ENCODE data around the gene RSPH6A.
"Not testable (repeated sequence)": the region's sequence is repeated elsewhere in the genome, so short reads cannot be mapped to it uniquely, and the experiment has no call there.

Gene RSPH6A

DNA sequence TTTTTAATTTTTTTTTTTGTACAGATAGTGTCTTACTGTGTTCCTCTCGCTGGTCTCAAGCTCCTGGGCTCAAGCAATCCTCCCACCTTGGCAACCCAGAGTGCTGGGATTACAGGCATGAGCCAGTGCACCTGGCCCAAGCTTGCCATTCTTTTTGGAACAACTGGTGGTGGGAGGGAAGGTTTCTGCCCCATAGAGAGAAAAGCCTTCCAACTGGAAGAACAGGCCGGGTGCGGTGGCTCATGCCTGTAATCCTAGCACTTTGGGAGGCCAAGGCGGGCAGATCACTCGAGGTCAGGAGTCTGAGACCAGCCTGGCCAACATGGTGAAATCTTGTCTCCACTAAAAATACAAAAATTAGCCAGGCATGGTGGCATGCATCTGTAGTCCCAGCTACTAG, 15.6 kb downstream of the RSPH6A start:
- DNase-seq: not testable (repeated sequence)

- no peak for DNase-seq
These were observed 16.1 kb downstream of the RSPH6A start for GRCh38 chr19:45798995-45799517.

GRCh38 chr19:45794627-45795026, 20.5 kb downstream of the RSPH6A start:
- no peak for DNase-seq

GRCh38 chr19:45793876-45794275, 21.2 kb downstream of the RSPH6A start:
- no peak for DNase-seq

GRCh38 chr19:45793178-45793564, 21.9 kb downstream of the RSPH6A start:
- no peak for DNase-seq

- DNase-seq: no peak
These were observed 22.5 kb downstream of the RSPH6A start, which contains the start of gene DMWD for GRCh38 chr19:45792470-45793177. DMWD (minus strand) TSS chr19:45792845; CDS start chr19:45792756, 89 bp downstream.

DNA sequence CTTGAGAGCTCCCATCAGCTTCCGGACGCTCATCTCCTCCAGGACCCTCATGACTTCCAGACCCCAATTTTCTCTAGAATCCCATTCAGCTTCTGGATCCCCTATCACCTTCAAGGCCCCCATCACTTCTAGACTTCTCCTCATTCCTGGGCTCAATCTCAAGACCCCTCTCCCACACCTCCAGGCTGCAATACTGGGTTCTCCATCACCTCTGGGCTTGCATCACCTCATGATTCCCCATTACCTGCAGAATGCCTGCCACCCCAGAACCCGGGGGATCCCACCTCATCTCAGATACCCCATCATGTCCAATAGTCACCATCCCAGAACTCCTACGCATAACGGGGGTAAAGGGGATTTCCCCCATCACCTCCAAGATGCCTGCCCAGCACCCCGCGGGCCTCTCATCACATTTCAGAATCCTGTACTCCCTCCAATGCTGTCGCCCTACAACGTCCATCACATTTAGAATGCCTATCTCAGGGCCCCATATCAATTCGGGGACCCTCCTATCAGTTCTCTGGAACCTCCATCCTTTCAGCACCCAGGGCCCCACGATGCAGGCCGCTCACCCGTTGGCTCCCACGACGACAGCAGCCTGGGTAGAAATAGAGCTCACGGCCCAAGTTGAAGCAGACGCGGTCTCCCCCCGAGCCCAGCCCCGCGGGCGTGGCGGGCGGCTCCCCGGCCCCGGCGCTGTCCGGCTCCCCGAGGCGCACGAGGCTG, 23.2 kb downstream of the RSPH6A start:
- no peak for DNase-seq

- DNase-seq: no peak
These were observed 24.2 kb downstream of the RSPH6A start for GRCh38 chr19:45790942-45791341.

DNA sequence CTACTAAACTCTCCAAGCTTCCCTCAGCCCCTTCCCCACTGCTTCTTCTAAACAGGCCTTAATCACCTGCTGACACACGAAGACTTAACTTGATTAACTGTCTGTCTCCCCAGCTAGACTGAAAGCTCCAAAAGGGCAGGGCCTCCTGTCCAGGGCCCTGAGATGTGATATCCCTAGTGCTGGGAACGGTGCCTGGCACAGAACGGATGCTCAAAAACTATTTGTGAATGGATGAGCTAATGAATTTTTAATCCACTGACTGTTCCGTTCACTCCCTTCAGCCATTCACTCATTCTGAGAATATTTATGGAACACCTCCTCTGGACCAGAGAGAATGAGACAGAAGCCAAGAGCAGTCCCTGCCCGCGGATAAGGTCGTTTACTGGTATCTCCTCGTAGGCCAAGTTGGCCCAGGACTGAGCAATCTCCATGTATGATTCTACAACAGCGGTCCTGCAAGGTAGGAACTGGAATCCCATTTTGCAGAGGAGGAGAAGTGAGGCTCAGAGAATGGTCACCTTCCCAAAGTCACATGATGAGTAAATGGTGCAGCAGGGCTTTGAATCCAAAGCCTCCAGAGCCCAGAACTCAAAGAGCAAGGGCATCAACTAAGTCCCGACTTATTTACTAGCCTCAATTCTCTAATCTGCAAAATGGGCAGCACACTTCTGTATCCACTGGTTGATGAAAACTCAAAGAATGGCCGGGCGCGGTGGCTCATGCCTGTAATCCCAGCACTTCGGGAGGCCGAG, 25.9 kb downstream of the RSPH6A start:
- DNase-seq: no peak

DNA sequence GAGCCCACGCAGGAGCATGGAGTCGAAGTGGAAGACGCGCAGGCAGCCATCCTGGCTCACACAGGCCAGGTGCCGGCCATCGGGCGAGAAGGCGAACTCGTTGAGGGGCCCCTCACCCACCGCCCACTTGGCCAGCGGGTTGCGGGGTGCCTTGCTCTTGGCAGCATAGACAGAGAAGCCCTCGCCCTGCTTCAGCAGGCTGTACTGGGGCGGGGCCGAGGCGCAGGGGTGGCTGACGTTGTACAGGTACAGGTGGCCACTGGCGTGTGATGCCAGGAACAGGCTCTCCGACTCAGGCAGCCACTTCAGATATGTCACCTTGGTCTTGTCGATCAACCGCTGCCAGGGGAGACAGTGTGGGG, 28.6 kb downstream of the RSPH6A start:
- DNase-seq: no peak

DNA sequence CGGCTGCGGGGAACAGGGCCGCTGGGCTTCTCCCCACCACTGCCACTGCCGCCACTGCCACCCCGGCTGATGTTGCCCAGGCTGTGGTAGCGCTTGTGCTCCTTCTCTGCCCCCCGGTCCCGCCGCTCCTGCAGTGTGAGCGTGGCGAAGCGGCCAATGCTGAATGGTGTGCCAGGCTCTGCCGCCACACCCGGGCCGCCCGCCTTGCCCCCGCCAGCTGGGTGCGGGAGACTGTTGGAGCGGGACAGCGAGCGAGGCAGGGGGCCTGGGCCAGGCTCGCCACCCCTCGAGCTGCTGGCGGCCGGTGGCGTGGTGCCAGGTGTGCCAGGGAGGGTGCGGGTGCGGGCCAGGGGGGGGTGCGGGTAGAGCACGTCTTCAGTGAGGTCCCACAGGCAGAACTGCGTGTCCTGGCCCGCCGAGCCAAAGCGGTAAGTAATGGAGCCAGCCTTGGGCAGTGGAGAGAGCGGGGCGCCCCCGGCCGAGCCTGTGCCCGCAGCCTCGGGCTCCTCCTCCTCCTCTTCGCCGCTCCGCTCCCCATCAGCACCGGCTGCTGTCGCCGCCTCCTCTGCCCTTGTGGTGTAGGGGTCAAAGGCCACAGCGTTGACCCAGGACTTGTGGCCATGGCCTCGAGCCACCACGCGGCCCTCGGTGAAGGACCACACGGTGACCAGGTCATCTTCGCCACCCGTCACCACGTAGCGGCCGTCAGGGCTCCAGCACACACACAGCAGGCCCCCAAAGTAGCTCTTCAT, 29.2 kb downstream of the RSPH6A start:
- no peak for DNase-seq

- DNase-seq: no peak
These were observed 30.0 kb downstream of the RSPH6A start for GRCh38 chr19:45785097-45785496.

DNA sequence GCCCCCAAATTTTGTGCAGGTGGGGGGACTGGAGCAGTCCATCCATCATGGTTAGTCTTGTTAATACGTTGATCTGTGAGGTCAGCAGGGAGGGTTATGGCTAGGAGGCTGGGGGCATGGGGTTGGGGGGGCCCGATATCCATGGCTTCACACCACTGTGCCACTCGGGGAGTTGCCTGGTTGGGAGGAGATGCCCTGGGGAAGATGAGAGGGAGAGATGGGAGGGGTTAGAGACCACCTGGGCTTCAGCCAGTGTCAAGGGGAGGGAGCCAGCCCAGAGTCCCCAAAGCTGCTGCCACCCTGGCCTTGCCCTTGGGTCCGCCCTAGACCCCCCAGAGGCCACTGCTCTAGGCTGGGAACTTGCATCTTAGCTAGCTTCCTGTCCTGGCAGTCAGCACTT, 31.0 kb downstream of the RSPH6A start:
- no peak for DNase-seq

GRCh38 chr19:45782820-45783785, 32.0 kb downstream of the RSPH6A start:
- DNase-seq: no peak

GRCh38 chr19:45782162-45782691, 32.9 kb downstream of the RSPH6A start, which contains the start of gene DMPK:
DMPK (minus strand) TSS chr19:45782490; CDS start chr19:45782352, 138 bp downstream.
- no peak for DNase-seq

GRCh38 chr19:45781214-45782161, 33.6 kb downstream of the RSPH6A start:
- no peak for DNase-seq

DNA sequence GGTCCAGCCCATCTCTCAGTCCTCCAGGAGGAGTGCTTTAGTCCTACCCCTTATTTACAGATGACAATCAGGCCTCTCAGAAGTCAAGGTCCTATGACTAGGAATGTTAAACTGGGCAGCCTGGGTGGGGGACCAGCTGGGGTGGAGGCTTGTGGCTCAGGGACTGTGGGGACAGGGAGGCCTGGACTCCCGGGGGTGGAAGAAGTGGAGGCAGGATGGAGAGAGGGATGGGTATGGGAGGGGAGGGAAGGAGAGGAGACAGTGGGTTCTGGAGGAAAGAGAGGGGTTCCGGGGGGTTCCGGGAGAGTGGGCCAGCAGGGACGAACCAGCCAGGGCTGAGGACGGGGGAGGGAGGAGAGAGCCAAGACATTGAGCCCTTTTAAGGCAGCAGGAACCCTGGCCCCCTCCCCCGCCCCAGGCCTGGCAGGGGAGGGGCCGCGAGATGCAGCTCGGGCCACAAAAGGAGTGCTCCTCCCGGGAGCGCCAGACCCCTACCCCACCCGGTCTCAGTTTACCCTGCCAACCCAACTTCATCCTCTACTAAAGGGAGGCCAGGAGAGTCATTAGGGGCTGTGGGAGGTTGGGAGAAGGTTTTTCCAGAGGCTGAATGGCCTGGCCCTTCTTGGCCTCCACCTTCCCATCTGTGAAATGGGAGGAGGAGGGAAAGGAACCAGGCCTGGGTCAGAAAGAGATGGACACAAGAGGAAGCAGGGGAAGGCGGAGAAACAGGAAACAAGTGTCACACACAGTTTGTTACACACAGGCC, 34.5 kb downstream of the RSPH6A start:
- no peak for DNase-seq

GRCh38 chr19:45780146-45780447, 35.0 kb downstream of the RSPH6A start:
- DNase-seq: no peak

Data from cortex of kidney (tissue), 1 donor.